K562 (cell line): ENCODE measurements around the gene EEF1AKMT4. TPM values are rescaled to one million over a fixed set of nuclear protein-coding genes. Genes with fewer than 3 reads are reported as not detected.

Experiments used
- CBFA2T3 ChIP-seq: fragments of 450-650 bp; IDR thresholded peaks from 2 replicates; pipeline ENCODE4 v1.6.1; 2017
- CHD4 ChIP-seq: fragments of 200-600 bp; sonication (generic); IDR thresholded peaks from 3 replicates; pipeline ENCODE4 v1.6.1; 2012; ENCODE audit warnings: low read depth, mild to moderate bottlenecking, mixed read lengths, low read length, inconsistent platforms; ENCODE audit not compliant: insufficient read depth, insufficient replicate concordance, poor library complexity, severe bottlenecking
- EWSR1 ChIP-seq: fragments of 450-650 bp; IDR thresholded peaks from 2 replicates; pipeline ENCODE4 v1.6.1; 2018; ENCODE audit warnings: borderline replicate concordance, mild to moderate bottlenecking, low read depth, moderate library complexity; ENCODE audit not compliant: partially characterized antibody
- FOXK2 ChIP-seq, 2 experiments: fragments of 450-650 bp; IDR thresholded peaks in 1 of 2; conservative IDR thresholded peaks in 1 of 2; 2 replicates each; pipeline ENCODE4 v1.6.1; 2016; ENCODE audit warnings: low read depth in 2 of 2, mild to moderate bottlenecking in 1 of 2
- GATA2 ChIP-seq: sonication (generic); formaldehyde crosslinking; IDR thresholded peaks from 2 replicates; pipeline ENCODE4 v1.4.0; 2020; ENCODE audit warnings: mild to moderate bottlenecking, missing genetic modification reagents
- HCFC1 ChIP-seq: IDR thresholded peaks from 2 replicates; pipeline ENCODE4 v1.6.1; 2012; ENCODE audit warnings: low read depth, low read length, improper control_type of control experiment
- MCM7 ChIP-seq, 2 experiments: fragments of 450-650 bp; IDR thresholded peaks; 2 replicates each; pipeline ENCODE4 v1.6.1; 2016 to 2018
- MIER1 ChIP-seq: fragments of 450-650 bp; IDR thresholded peaks from 2 replicates; pipeline ENCODE4 v1.6.1; 2016; ENCODE audit warnings: antibody characterized with exemption, mild to moderate bottlenecking, low read depth
- SMARCE1 ChIP-seq: fragments of 450-650 bp; IDR thresholded peaks from 2 replicates; pipeline ENCODE4 v1.7.1; 2016; ENCODE audit warnings: mild to moderate bottlenecking
- ZNF140 ChIP-seq: fragments of 250-450 bp; sonication (Bioruptor Pico); IDR thresholded peaks from 2 replicates; pipeline ENCODE4 v1.8.0; 2021; ENCODE audit warnings: moderate library complexity, mild to moderate bottlenecking, inconsistent platforms
- ZNF3 ChIP-seq: fragments of 250-450 bp; sonication (Bioruptor Pico); IDR thresholded peaks from 2 replicates; pipeline ENCODE4 v1.5.0; 2021; ENCODE audit warnings: mild to moderate bottlenecking, moderate library complexity
- ZNF780A ChIP-seq: fragments of 250-450 bp; sonication (Bioruptor Pico); IDR thresholded peaks from 2 replicates; pipeline ENCODE4 v1.5.0; 2021; ENCODE audit warnings: mild to moderate bottlenecking
- ZZZ3 ChIP-seq: fragments of 450-650 bp; IDR thresholded peaks from 2 replicates; pipeline ENCODE4 v1.6.1; 2016; ENCODE audit warnings: antibody characterized with exemption, mild to moderate bottlenecking, moderate library complexity
- polyA plus RNA-seq, 8 experiments: library from polyadenylated mRNA; depleted of rRNA in 4 of 8; stranded (reverse) in 5 of 8; unstranded in 3 of 8; fragments of >200 nt; fragmentation: Nextera tagmentation in 2 of 8; fragmentation: Illumina TruSeq in 1 of 8; extraction: Ambion mirVana in 2 of 8; extraction: Trizol in 1 of 8; gene quantifications; 2 replicates each; pipeline versions ENCODE4 v1.2.1 to v1.2.3, GENCODE V29; 2011 to 2014; ENCODE audit warnings: inconsistent platforms in 1 of 8, missing spikeins in 1 of 8
- total RNA-seq, 7 experiments: library from RNA; depleted of rRNA in 6 of 7; stranded (reverse); fragments of >200 nt in 6 of 7; fragmentation: Illumina TruSeq in 2 of 7; extraction: Trizol in 2 of 7; gene quantifications; 2 replicates each; pipeline versions ENCODE4 v1.2.1 to v1.2.3, GENCODE V29; 2011 to 2021; ENCODE audit warnings: low replicate concordance in 1 of 7
- TF ChIP-seq, protein P1 (sequence below): sonication (generic); formaldehyde crosslinking; IDR thresholded peaks from 2 replicates; pipeline ENCODE4 v1.8.1; 2023; ENCODE audit warnings: mild to moderate bottlenecking, missing genetic modification reagents
- TF ChIP-seq, protein P2 (sequence below): fragments of 450-650 bp; IDR thresholded peaks from 2 replicates; pipeline ENCODE4 v1.6.1; 2017; ENCODE audit warnings: mild to moderate bottlenecking, moderate library complexity
- TF ChIP-seq, protein P3 (sequence below): fragments of 250-450 bp; sonication (Bioruptor Pico); IDR thresholded peaks from 2 replicates; pipeline ENCODE4 v1.5.0; 2022; ENCODE audit warnings: mild to moderate bottlenecking
- TF ChIP-seq, protein P4 (sequence below): IDR thresholded peaks from 3 replicates; pipeline ENCODE4 v1.6.1; 2011; ENCODE audit warnings: borderline replicate concordance, mild to moderate bottlenecking; ENCODE audit not compliant: insufficient read length, insufficient read depth
- TF ChIP-seq, protein P5 (sequence below): fragments of 200-800 bp; sonication (Bioruptor generic); IDR thresholded peaks from 2 replicates; pipeline ENCODE4 v1.6.1; 2017; ENCODE audit warnings: missing genetic modification characterization, missing compliant biosample characterization
- TF ChIP-seq, protein P6 (sequence below), 2 experiments: fragments of 450-650 bp; conservative IDR thresholded peaks; 2 replicates each; pipeline ENCODE4 v1.6.1; 2017; ENCODE audit warnings: mild to moderate bottlenecking in 2 of 2, moderate library complexity in 2 of 2

The EEF1AKMT4 gene
- total and polyA plus RNA-seq, 9 of the 15 experiments (the other 6 are each of a cell fraction or from before 2014, with no cell fraction given) = 10.3 to 49.4 (median 18.9) TPM

DNA sequence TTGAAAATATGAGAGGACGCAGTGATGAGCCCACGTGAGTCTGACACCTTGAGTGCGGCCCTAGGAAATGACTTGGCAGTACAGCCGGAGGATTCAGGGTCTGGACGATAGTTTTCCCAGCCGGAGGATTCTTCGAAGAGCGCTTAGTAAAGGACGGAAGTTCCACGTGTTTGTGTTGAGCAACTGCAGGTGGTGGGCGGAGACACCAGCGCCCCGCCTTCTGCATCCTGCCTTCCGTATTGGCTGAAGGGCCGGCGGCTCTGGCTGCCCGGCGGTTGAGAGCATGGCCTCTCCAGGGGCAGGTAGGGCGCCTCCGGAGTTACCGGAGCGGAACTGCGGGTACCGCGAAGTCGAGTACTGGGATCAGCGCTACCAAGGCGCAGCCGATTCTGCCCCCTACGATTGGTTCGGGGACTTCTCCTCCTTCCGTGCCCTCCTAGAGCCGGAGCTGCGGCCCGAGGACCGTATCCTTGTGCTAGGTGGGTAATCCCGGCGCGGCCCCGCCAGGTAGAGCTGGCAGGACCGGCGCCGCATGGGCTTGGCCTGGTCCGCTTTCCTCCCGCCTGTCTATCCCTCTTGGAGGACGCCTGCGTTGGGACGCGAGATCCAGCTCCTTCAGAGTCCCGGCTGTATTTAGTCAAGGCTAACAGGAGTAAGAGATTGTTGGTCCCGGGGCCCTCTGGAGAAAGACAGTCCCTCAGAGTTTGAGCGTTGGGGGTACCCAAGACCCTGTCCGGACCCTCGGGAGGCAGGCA lies at the start of gene EEF1AKMT4 (continued):
- TF ChIP-seq MIER1 (no peak), CHD4 (no peak), ZNF3 (CRISPR knock-in tag) (no peak), GATA2 (no peak), SMARCE1 (no peak), ZZZ3 (no peak), ZNF780A (CRISPR knock-in tag) (no peak), HCFC1 (peak; percentile 70), EWSR1 (no peak), ZNF140 (no peak), MCM7 (IDR thresholded peaks at IDR 0.05) (no peak), FOXK2 (conservative IDR thresholded peaks at IDR 0.05 in 1 of 2, IDR thresholded peaks at IDR 0.05 in 1 of 2; ENCODE audit: low read depth in 2 of 2) (peak; percentile 96 to 97), CBFA2T3 (no peak)
- TF ChIP-seq, protein P1, sequence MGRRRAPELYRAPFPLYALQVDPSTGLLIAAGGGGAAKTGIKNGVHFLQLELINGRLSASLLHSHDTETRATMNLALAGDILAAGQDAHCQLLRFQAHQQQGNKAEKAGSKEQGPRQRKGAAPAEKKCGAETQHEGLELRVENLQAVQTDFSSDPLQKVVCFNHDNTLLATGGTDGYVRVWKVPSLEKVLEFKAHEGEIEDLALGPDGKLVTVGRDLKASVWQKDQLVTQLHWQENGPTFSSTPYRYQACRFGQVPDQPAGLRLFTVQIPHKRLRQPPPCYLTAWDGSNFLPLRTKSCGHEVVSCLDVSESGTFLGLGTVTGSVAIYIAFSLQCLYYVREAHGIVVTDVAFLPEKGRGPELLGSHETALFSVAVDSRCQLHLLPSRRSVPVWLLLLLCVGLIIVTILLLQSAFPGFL (CRISPR knock-in tag) = no peak
- TF ChIP-seq, protein P2, sequence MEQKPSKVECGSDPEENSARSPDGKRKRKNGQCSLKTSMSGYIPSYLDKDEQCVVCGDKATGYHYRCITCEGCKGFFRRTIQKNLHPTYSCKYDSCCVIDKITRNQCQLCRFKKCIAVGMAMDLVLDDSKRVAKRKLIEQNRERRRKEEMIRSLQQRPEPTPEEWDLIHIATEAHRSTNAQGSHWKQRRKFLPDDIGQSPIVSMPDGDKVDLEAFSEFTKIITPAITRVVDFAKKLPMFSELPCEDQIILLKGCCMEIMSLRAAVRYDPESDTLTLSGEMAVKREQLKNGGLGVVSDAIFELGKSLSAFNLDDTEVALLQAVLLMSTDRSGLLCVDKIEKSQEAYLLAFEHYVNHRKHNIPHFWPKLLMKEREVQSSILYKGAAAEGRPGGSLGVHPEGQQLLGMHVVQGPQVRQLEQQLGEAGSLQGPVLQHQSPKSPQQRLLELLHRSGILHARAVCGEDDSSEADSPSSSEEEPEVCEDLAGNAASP = no peak
- TF ChIP-seq, protein P3, sequence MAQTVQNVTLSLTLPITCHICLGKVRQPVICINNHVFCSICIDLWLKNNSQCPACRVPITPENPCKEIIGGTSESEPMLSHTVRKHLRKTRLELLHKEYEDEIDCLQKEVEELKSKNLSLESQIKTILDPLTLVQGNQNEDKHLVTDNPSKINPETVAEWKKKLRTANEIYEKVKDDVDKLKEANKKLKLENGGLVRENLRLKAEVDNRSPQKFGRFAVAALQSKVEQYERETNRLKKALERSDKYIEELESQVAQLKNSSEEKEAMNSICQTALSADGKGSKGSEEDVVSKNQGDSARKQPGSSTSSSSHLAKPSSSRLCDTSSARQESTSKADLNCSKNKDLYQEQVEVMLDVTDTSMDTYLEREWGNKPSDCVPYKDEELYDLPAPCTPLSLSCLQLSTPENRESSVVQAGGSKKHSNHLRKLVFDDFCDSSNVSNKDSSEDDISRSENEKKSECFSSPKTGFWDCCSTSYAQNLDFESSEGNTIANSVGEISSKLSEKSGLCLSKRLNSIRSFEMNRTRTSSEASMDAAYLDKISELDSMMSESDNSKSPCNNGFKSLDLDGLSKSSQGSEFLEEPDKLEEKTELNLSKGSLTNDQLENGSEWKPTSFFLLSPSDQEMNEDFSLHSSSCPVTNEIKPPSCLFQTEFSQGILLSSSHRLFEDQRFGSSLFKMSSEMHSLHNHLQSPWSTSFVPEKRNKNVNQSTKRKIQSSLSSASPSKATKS (CRISPR knock-in tag) = no peak
- TF ChIP-seq, protein P4, sequence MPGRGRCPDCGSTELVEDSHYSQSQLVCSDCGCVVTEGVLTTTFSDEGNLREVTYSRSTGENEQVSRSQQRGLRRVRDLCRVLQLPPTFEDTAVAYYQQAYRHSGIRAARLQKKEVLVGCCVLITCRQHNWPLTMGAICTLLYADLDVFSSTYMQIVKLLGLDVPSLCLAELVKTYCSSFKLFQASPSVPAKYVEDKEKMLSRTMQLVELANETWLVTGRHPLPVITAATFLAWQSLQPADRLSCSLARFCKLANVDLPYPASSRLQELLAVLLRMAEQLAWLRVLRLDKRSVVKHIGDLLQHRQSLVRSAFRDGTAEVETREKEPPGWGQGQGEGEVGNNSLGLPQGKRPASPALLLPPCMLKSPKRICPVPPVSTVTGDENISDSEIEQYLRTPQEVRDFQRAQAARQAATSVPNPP = no peak
- TF ChIP-seq, protein P5, sequence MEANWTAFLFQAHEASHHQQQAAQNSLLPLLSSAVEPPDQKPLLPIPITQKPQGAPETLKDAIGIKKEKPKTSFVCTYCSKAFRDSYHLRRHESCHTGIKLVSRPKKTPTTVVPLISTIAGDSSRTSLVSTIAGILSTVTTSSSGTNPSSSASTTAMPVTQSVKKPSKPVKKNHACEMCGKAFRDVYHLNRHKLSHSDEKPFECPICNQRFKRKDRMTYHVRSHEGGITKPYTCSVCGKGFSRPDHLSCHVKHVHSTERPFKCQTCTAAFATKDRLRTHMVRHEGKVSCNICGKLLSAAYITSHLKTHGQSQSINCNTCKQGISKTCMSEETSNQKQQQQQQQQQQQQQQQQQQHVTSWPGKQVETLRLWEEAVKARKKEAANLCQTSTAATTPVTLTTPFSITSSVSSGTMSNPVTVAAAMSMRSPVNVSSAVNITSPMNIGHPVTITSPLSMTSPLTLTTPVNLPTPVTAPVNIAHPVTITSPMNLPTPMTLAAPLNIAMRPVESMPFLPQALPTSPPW (CRISPR knock-in tag) = no peak; the same call in 1 of the 2 replicates
- TF ChIP-seq, protein P6, sequence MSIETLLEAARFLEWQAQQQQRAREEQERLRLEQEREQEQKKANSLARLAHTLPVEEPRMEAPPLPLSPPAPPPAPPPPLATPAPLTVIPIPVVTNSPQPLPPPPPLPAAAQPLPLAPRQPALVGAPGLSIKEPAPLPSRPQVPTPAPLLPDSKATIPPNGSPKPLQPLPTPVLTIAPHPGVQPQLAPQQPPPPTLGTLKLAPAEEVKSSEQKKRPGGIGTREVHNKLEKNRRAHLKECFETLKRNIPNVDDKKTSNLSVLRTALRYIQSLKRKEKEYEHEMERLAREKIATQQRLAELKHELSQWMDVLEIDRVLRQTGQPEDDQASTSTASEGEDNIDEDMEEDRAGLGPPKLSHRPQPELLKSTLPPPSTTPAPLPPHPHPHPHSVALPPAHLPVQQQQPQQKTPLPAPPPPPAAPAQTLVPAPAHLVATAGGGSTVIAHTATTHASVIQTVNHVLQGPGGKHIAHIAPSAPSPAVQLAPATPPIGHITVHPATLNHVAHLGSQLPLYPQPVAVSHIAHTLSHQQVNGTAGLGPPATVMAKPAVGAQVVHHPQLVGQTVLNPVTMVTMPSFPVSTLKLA (conservative IDR thresholded peaks at IDR 0.05) = peak; percentile 99 to 100
